HG03457 (cell line): ENCODE results near the gene SMURF2.
"Not testable (repeated sequence)": the region's sequence is repeated elsewhere in the genome, so short reads cannot be mapped to it uniquely, and the experiment has no call there.

Source experiments
- ATAC-seq: cut with Tn5 transposase; IDR thresholded peaks from one replicate; pipeline ENCODE4 v1.9.1; 2021; ENCODE audit warnings: moderate number of reproducible peaks; ENCODE audit not compliant: unreplicated experiment

Gene SMURF2

DNA sequence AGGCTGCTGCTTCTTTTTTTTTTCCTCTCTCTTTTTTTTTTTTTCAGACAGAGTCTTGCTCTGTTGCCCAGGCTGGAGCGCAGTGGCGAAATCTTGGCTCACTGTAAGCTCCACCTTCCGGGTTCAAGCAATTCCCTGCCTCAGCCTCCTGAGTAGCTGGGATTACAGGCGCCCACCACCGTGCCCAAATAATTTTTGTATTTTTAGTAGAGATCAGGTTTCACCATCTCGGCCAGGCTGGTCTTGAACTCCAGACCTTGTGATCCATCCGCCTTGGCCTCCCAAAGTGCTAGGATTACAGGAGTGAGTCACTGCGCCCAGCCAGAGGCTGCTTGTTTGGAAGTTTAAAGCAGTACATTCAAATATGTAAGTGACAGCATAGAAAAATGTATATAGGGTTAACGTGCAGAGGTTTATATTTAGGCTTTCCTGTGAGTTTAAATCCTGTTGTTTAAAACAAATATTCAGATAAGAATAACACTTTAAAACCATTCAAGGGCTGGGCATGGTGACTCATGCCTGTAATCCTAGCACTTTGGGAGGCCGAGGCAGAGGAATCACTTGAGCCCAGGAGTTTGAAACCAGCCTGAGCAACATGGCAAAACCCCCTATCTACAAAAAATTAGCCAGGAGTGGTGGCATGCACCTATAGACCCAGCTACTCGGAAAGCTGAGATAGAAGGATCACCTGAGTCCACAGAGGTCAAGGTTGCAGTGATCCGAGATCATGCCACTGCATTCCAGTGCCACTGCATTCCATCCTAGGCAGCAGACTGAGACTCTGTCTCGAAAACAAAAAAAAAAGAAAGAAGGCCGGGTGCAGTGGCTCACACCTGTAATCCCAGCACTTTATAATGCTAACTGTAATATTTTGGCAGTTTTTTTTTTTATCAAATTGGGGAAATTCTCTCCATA lies 6.0 kb upstream of the SMURF2 start:
- not testable (repeated sequence) for ATAC-seq

DNA sequence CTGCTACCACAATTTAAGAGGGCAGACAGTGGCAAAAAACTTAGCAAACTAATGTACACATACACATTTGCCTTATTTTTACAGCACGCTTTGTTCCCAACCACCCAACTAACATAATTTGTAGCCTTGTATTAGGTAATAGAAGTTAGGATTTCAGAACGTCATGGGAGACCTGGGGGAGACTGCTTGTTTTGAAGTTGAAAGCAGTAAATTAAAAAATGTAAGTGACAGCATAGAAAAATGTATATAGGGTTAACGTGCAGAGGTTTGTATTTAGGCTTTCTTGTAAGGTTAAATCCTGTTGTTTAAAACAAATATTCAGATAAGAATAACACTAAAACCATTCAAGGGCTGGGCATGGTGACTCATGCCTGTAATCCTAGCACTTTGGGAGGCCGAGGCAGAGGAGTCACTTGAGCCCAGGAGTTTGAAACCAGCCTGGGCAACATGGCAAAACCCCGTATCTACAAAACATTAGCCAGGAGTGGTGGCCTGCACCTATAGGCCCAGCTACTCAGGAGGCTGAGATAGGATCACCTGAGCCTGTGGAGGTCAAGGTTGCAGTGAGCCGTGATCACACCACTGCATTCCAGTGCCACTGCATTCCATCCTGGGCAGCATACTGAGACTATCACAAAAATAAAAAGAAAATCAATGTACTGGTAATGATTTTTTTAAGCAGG lies 2.3 kb upstream of the SMURF2 start:
- ATAC-seq: not testable (repeated sequence)

DNA sequence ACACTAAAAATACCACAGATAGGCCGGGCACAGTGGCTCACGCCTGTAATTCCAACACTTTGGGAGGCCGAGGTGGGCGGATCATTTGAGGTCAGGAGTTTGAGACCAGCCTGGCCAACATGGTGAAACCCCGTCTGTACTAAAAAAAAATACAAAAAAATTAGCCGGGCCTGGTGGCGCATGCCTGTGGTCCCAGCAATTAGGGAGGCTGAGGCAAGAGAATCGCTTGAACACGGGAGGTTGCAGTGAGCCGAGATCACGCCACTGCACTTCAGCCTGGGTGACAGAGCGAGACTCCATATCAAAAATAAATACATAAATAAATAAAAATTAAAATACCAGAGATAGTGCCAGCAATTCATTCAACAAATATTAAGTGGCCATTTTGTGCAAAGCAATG lies 1.7 kb upstream of the SMURF2 start:
- ATAC-seq: not testable (repeated sequence)

DNA sequence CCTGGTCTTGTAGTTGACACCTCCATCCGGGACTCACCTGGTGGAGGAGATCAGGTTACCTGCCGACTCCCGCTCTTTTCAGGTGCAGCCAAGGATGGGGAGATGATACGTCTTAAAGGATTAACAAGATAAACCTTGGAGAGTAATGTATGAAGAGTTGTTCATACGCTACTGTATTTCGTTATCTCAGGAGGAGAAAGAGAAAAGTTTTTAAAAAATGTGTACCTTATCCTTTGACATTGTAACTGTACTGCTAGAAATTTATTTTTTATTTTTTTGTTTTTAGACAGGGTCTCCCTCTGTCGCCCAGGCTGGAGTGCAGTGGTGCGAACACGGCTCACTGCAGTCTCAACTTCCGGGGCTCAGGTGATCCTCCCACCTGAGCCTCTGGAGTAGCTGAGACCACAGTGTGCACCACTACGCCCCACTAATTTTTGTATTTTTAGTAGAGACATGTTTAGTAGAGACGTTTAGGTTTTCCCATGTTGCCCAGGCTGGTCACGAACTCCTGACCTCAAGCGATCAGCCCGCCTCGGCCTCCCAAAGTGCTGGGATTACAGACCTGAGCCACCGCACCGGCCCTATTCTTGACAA lies 764 bp upstream of the SMURF2 start:
- no peak for ATAC-seq

DNA sequence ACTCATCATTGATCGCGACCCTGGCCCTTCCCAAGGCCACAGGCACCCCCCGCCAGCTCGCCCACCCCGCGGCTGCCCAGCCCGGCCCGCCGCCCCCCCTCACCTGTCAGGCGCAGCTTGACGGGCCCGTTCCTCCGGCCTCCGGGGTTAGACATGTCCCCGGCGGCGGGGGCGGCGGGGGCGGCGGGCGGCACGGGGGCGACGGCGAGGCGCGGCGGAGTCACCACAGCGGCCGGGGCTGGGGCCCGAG lies 456 bp downstream of the SMURF2 start:
- ATAC-seq: no peak

DNA sequence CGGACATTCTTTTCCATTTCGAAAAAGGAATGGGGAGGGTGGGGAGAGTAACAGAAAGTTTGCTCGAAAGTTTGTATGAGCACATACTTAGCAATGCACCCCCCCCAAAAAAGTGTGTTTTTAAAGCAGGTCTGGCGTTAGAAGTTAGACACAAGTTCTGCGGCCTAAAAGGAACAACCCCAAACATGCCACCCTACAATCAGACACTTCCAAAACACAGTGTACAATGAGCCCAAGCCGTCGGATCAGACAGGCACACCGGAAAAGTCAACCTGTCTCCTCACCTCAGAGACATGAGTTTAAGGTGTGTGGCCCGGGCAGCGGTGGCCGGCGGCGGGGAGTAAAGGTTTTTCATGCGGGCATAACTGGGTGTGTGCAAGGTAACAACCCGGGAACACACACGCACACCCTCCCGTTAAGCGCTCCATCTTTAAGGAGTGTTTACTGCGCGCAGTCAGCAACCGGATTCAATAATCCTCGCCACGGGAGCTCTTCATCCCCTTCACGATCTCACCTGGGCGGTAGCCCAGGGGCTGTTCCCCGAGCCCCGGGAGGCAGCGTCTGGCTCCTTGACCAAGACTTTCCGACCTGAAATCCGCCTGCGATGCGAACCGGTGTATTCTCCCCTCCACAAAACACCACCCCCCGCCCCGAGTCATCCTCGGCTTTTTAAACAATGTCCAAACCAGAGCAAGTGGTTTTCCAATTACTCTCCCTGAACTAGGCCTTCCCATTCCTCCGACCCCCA lies 955 bp downstream of the SMURF2 start:
- ATAC-seq: not testable (repeated sequence)

DNA sequence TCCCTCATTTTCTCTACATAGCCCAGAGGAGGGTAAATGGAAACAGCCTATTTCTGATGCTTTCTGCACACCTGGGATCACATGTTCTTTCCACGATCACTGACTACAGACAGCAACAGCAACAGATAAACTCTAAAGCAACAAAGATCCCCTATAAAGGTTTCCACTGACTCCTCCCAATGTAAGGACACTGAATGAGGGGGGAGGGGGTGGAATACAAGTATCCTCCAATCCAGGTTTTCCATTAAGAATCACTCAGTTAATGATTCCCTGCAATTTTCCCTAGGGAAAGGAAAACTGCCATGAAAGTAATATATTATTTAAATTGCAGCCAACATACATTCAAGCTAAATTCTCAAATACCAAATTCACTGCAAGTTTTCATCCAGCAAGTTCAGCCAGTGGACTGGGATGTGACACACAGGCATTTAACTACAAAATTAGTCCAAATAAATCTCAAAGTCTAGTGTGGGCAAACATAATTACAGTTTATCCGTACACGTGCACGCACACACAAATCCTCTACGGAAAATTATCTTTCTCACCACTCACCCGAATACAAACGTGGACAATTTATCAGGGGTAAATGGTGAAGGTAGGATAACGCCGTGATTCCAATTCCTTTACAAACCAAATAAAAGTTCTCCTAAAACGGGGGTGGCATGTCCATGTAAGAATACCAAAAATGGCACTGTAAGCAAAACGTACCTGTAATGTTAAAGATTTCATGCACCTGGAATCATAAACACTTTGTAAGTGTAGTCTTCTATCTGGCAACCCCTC lies 1.7 kb downstream of the SMURF2 start:
- ATAC-seq: not testable (repeated sequence)

DNA sequence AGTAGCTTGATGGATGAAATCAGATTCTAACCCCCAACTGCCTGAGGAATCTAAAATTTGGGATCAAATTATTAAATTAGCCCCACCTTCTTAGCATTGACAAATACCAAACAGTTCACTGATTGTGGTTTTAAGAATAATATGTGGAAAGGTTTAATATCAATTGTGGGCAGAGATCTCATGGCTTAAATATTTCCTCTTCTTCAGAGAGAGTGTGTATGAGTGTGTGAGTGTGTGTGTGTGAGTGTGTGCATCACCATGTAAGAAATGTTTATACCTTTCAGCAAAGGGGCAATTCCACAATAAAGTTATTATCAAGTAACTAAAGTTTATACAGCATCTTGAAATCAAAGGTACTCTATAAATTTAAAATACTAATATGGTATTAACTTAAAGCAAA lies 3.2 kb downstream of the SMURF2 start:
- no peak for ATAC-seq

DNA sequence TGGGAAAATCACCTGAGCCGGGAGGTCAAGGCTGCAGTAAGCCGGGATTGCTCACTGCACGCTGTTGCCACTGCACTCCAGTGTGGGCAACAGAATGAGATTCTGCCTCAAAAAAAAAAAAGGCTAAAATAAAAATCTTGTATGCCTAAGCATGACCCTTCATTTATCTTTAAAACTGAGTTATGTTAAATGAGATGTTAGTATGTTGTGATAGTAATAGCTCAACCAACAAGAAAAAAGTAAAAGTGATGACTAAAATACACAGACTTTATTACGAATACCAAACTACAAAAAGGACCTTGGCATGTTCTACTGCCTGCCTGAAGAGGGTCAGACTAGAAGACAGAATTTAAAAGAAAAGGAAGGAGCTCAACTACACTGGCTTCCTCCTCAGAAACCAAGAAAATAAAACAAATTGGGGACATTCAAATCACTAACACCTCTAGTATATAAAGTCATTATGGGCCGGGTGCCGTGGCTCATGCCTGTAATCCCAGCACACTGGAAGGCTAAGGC lies 4.4 kb downstream of the SMURF2 start:
- no peak for ATAC-seq

DNA sequence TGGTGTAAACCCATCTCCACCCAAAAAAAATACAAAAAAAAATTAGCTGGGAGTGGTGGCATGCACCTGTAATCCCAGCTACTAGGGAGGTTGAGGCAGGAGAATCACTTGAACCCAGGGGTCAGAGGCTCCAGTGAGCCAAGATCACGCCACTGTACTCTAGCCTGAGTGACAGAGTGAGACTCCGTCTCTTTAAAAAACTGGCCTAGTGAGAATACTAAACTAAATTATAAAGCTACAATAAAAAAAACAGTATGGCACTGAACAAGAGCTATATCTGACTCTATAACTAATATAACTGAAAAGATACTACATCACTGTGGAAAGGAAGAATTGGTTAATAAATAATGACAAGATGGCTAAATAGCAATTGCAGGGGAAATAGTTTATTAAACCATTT lies 6.4 kb downstream of the SMURF2 start:
- no peak for ATAC-seq

DNA sequence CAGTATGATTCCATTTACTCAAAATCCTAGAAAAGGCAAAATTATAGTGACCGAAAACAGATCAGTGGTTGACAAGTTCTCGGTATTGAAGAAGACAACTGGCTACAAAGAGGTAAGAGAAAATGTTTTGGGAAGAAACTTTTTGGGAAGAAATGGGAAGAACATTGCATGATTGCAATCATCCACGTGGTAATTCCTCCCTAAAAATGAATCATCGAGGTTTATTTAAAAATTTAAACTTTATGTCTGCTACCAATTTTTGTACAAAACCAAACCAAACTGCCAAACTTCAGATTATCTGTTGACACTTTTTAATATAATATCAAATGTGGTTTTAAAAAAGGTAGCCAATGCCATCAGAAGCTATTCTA lies 8.1 kb downstream of the SMURF2 start:
- ATAC-seq: no peak

DNA sequence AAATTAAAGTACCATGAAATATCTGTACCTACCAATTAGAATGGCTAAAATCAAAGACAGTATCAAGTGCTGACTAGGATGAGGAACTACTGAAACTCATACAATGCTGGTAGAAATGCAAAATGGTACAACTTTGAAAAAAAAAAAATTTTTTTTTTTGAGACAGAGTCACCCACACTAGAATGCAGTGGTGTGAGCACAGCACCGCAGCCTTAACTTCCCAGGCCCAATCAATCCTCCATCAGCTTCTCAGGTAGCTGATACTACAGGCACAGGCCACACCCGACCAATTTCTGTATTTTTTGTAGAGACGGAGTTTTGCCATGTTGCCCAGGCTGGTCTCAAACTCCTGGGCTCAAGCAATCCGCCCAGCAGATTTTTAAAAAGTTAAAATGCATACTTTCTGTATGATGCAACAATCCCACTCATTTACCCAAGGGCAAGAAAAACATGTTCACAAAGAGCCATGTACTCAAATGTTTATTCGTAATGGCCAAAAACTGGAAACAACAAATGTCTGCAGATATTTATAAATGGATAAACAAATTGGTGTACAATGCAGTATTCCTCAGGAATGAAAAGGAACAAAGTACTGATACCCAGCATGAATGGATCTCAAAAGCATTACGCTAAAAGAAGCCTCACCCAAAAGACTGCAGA lies 8.7 kb downstream of the SMURF2 start:
- no peak for ATAC-seq

DNA sequence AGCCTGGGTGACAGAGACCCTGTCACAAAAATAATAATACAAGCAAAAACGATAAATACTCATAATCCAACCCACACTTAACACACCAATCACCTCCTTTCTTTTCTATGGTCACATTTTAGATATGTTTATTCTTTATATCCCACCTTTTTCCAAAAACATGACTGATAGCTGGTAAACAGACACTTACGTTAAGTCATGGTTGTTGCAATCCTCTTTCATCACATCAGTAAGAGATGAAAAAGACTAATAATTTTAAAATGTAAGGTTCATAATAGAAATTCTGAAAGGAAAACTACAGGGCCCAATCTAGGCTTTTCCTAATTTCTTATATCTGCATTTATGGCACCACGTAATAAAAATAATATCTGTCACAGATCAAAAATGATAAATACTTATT lies 10.2 kb downstream of the SMURF2 start:
- no peak for ATAC-seq

DNA sequence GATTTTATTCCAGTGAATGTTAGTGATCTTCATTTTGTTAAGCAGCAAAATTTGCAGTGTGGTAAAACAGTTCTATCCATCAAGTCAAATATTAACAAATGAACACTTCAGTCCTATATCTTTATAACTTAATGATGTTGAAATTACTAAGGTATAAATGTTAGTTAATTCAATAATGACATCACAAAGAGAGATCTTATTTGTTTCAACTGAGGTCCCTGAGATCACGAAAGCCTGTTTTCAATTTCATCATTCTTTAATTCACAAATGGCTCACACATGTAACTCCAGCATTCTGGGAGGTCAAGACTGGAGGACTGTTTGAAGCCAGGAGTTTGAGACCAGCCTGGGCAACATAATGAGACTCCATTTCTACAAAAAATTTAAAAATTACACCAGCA lies 13.9 kb downstream of the SMURF2 start:
- no peak for ATAC-seq

DNA sequence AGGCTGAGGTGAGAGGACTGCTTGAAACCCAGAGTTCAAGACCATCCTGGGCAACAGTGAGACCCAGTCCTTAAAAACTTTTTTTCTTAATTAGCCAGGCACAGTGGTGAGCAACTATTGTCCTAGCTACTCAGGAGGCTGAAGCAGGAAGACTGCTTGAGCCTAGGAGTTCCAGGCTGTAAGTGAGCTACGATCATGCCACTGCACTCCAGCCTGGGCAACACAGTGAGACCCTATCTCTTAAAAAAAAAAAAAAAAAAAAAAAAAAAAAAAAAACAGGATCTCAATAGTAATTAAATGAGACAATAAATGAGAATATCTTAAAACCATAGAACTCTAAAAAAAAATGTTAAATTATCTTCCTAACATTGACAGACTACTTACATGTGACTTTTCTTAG lies 14.3 kb downstream of the SMURF2 start:
- ATAC-seq: no peak

DNA sequence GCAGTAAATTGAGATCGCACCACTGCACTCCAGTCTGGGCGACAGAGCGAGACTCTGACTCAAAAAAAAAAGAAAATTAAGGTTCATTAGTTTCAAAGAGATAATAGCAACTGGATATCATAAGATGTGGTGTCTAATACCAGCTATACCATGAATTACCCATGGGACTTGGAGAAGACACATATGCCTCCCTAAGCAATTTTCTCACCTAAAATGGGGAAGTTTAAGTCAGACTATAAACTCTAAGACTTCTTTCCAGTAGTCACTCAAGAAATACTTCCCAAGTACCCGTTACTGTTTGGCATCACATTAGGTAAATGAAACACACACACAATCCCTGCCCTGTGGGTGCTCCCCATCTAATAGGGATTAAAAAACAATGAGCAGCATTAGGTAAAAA lies 22.6 kb downstream of the SMURF2 start:
- no peak for ATAC-seq

DNA sequence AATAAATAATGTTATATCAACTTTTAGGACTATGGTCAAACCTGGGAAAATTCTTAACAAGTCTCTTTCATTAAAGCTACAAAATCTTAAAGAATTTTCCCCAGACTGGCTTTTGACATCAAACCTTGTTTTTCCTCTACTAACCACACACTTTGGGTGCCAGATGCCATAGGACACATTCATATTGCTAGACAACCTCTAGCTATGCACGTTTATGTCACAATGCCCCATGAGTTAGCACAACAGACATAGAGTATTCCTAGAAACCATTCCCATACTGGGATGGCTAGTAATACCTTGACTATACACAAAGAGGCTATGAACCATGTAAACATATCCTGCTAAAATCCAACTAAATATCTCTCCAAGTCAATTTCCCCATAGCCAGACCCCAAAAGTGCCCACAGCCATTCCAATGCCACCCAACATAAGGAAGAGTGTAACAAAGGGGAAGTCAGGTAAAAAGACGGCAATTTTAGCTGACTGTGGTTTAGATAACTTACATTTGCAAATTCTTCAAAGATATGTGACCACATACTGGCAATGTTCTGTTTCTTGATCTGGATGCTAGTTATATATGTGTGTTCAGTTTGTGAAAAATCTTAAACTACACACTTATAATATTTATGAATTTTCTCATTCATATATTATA lies 23.4 kb downstream of the SMURF2 start:
- no peak for ATAC-seq

DNA sequence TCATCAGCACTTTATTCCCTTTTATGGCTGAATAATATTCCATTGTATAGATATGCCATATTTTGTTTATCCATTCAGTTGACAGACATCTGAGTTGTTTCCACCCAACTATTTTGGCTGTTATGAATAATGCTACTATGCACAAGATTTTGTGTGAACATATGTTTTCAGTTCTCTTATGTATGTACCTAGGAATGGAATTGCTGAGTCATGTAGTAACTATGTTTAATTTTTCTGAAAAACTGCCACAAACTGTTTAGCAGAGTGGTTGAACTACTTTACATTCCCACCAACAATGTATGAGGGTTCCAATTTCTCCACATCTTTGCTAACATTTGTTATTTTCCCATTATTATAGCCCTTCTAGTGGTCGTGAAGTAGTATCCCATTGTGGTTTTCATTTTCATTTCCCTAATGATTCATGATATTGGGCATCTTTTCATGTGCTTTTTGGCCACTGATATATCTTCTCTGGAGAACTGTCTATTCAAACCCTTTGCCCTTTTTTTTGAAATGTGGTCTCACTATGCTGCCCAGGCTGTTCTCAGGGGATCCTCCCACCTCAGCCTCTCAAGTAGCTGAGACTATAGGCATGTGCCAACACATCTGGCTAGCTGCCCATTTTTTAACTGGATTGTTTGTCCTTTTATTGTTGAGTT lies 26.3 kb downstream of the SMURF2 start:
- peak; percentile 57 for ATAC-seq

DNA sequence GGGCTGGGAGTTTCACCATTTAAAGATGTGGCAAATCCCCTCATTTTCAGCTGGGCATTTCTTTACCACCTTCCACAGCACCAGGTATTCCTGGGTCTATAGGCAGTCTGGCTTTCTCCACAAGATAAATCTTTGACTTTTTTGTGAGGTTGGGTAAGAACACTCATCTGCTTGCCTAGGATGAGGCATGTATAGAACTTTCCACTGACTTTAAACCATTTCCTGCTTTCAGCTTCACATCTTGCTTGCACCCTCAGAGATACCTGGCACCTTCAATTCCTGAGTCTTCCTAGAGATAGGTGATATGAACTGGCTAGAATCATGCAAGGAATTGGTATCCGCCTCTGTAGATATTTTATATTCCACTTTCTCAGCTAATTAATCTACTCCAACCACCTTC lies 27.9 kb downstream of the SMURF2 start:
- ATAC-seq: no peak
